ENCODE measurements around the gene POMT1. TPM values are rescaled to one million over a fixed set of nuclear protein-coding genes. Genes with fewer than 3 reads are reported as not detected.

Gene POMT1
- polyA plus RNA-seq, 1 of the 3 experiments (the other 2 are of a cell fraction) = 44.5 TPM

GRCh38 chr9:131521822-131522221 lies 19.1 kb downstream of the POMT1 start (continued):
- TF ChIP-seq REST (IDR thresholded peaks at IDR 0.05; ENCODE audit: low read depth, low read length) (no peak), IRF3 (IDR thresholded peaks at IDR 0.05; ENCODE audit: low read depth, low read length) (no peak), NFIC (IDR thresholded peaks at IDR 0.05; ENCODE audit: borderline replicate concordance) (no peak), FOXM1 (IDR thresholded peaks at IDR 0.05; ENCODE audit: low read depth) (no peak), RAD21 (IDR thresholded peaks at IDR 0.05; ENCODE audit: low read length) (no peak)

GRCh38 chr9:131522257-131523085 lies 19.8 kb downstream of the POMT1 start:
- no peak overlapping the region for H3K27ac ChIP-seq (ENCODE audit: low read depth in 2 of 2, low read length in 1 of 2)
- H3K27me3 ChIP-seq (ENCODE audit: insufficient read depth) = no peaks in the 10 kb centered on the region
- no peak for TF ChIP-seq REST (IDR thresholded peaks at IDR 0.05; ENCODE audit: low read depth, low read length)
- TF ChIP-seq JUND (IDR thresholded peaks at IDR 0.05) = no peak
- no peak for TF ChIP-seq RXRA (IDR thresholded peaks at IDR 0.05; ENCODE audit: borderline replicate concordance, low read depth)
- no peak for TF ChIP-seq MXI1 (IDR thresholded peaks at IDR 0.05; ENCODE audit: low read depth, low read length)
- H3F3A ChIP-seq (replicated peaks; ENCODE audit: insufficient read depth) = no peaks in the 10 kb centered on the region
- WGBS (ENCODE audit: low lambda C conversion rate) = 96% methylated on average over 24 of the region's 29 CpGs
- H3K9ac ChIP-seq = no peak overlapping the region
- H4K20me1 ChIP-seq (ENCODE audit: insufficient read depth) = no peaks in the 10 kb centered on the region
- no peak overlapping the region for H2AFZ ChIP-seq (ENCODE audit: low read depth)
- no peak overlapping the region for H3K4me2 ChIP-seq
- CTCF ChIA-PET = no interaction called here
- H3K4me3 ChIP-seq (ENCODE audit: low read depth in 2 of 2, low read length in 1 of 2) = no peak overlapping the region
- no peaks in the 10 kb centered on the region for H3K79me2 ChIP-seq (ENCODE audit: insufficient read depth)
- peaks cover 11 to 77% of the 10 kb centered on the region in 2 experiments for H3K36me3 ChIP-seq (replicated peaks in 1 of 2; ENCODE audit: control insufficient read depth in 1 of 2, insufficient read depth in 2 of 2, low read length in 1 of 2)
- DNase-seq = peak; percentile 44
- H3K9me3 ChIP-seq = no peaks in the 10 kb centered on the region
- POLR2A ChIA-PET = interaction anchor here (1.1 kb wide), 1 partner anchor 149 kb away, joined by 3 read pairs; no protein-coding TSS in a partner anchor
- H3K4me1 ChIP-seq (ENCODE audit: control insufficient read depth in 1 of 2, insufficient read depth in 2 of 2, low read depth in 1 of 2, low read length in 1 of 2) = no peaks in the 10 kb centered on the region; a peak in 1 of 4 replicates
- no peaks in the 10 kb centered on the region for H3K9me2 ChIP-seq
